Measurements from ENCODE around the gene PRKCG.

DNA sequence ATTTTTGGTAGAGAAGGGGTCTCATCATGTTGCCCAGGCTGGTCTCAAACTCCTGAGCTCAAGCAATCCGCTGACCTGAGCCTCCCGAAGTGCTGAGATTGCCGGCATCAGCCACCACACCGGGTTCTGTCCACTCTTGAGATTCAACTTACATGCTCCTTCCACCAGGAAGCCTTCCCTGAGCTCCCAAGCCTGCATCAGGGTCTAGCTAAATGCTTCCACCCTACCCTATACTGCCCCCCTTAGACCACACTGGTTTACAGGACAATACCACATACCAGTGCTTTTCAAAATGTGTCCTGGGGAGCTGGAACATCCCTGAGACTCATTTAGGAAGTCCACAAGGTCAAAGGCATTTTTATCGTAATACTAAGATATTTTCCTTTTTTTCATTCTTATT is 65.6 kb downstream of the PRKCG start:
- no peak for TF ChIP-seq POLR2A (IDR thresholded peaks at IDR 0.05; ENCODE audit: low read depth, low read length)
- TF ChIP-seq POLR2AphosphoS5 (IDR thresholded peaks at IDR 0.05; ENCODE audit: low read depth, low read length), result no peak
- no peak for TF ChIP-seq TAF1 (IDR thresholded peaks at IDR 0.05; ENCODE audit: low read depth, low read length)
- TF ChIP-seq SPI1 (IDR thresholded peaks at IDR 0.05; ENCODE audit: low read depth, low read length), result no peak
- TF ChIP-seq PAX5 (IDR thresholded peaks at IDR 0.05; ENCODE audit: insufficient read depth, low read length, severe bottlenecking), result no peak
- no peak for TF ChIP-seq POU2F2 (IDR thresholded peaks at IDR 0.05; ENCODE audit: low read depth, low read length)
